Mucosa of rectum (tissue), 2 donors: ENCODE data around the gene UBE3D.

Source experiments
- H3K27ac ChIP-seq, 2 donors: one replicate each; pipeline ENCODE4 v1.7.0; 2013; ENCODE audit warnings: inconsistent platforms in 2 of 2, low read depth in 2 of 2, low read length in 2 of 2
- H3K27me3 ChIP-seq, 2 donors: one replicate each; pipeline ENCODE4 v1.7.0; 2013; ENCODE audit warnings: low read length in 2 of 2; ENCODE audit not compliant: control insufficient read depth in 2 of 2, insufficient read depth in 2 of 2
- H3K36me3 ChIP-seq, 2 donors: one replicate each; pipeline ENCODE4 v1.7.0; 2013; ENCODE audit warnings: low read length in 2 of 2; ENCODE audit not compliant: control insufficient read depth in 2 of 2, insufficient read depth in 2 of 2
- H3K4me1 ChIP-seq, 2 donors: one replicate each; pipeline ENCODE4 v1.7.0; 2013; ENCODE audit warnings: low read length in 2 of 2, mild to moderate bottlenecking in 1 of 2; ENCODE audit not compliant: control insufficient read depth in 2 of 2, insufficient read depth in 2 of 2
- H3K4me3 ChIP-seq, 2 donors: one replicate each; pipeline ENCODE4 v1.7.0; 2013; ENCODE audit warnings: low read length in 2 of 2
- H3K9ac ChIP-seq, 2 donors: one replicate each; pipeline ENCODE4 v1.7.0; 2013; ENCODE audit warnings: low read length in 2 of 2, low read depth in 1 of 2, mild to moderate bottlenecking in 1 of 2
- H3K9me3 ChIP-seq, 2 donors: one replicate each; pipeline ENCODE4 v1.7.0; 2013; ENCODE audit warnings: low read length in 2 of 2; ENCODE audit not compliant: control insufficient read depth in 2 of 2
- donor health status: healthy.
- donor health status: Normal muscosa, but diverticular disease.

Gene UBE3D

DNA sequence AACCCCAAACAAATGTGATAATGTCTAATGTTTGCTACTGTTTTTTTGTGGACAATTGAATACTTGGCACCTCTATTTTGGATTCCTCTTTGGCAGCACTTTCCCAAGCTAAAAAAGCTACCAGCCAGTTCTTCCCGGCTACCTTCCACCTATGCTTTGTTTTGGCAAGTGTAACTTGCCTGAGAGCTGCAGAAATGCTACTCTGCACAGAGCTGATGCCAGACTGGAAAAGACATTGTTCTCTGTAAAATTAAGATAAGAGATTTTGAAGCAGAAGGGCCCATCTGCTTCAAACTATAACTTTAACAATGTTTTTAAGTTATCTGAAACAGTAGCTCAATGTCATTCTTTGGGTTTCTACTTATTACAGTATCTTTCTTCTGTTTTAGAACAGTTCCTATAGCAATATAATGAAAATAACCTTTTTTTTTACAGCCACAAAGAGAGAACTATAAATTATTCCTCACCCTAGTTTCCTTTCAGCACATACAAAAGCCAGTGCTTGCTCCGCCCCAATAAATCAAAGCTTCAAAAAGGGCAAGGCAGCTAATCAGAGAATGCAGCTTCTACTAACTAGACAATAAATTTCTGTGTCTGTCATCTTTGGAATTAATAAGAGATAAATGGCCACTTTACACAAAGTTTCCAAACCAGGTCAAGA, 183.1 kb downstream of the UBE3D start:
- Histone ChIP-seq H3K4me1 (no peaks in the 10 kb centered on the region), H3K27ac (no peak overlapping the region), H3K9ac (no peak overlapping the region), H3K4me3 (no peak overlapping the region), H3K9me3 (no peaks in the 10 kb centered on the region), H3K27me3 (peaks cover 8 to 10% of the 10 kb centered on the region in 2 donors), H3K36me3 (no peaks in the 10 kb centered on the region)

DNA sequence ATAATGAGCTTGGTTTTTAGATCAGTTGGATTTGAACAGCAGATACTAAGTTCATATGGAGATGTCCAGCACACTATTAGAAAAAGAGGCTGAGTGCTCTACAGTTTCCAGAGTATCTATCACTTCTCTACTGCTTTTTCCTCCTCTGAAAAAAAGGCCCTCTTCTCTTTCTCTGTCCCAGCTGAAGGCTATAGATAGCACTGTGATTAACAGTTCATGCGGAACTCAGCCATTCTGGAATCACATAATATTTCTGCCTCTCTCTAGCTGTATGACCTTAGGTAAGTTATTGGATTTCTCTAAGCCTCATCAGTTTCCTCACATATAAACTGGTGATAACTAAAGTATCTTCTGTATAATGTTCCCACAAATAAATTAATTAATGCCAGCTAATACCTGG, 184.1 kb downstream of the UBE3D start:
- H3K9me3 ChIP-seq = no peaks in the 10 kb centered on the region
- no peak overlapping the region for H3K4me3 ChIP-seq
- H3K27me3 ChIP-seq = peaks cover 8 to 10% of the 10 kb centered on the region in 2 donors
- H3K9ac ChIP-seq = no peak overlapping the region
- H3K36me3 ChIP-seq = no peaks in the 10 kb centered on the region
- H3K27ac ChIP-seq = no peak overlapping the region
- H3K4me1 ChIP-seq = no peaks in the 10 kb centered on the region

DNA sequence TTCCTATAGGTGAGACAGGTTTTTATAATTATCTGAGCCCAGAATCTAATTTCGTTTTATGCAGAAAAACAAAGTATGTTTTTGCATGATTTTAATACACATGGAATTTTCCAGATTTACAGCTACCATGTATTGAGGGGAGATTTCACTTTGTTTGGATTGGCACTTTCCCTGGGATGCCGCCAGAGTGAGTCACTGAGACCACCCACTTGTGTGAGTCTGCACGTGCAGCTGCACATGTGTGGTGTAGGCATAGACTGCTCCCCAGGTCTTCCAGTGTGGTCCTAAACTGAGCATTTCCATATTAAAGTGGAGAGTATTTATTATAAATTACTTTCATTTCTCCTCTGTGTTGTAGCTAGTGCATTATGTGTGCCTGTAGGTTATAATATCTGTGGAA, 186.8 kb downstream of the UBE3D start:
- Histone ChIP-seq H3K9me3 (no peaks in the 10 kb centered on the region), H3K4me3 (no peak overlapping the region), H3K27ac (no peak overlapping the region), H3K27me3 (peaks cover 10 to 12% of the 10 kb centered on the region in 2 donors), H3K9ac (no peak overlapping the region), H3K4me1 (no peaks in the 10 kb centered on the region), H3K36me3 (no peaks in the 10 kb centered on the region)

DNA sequence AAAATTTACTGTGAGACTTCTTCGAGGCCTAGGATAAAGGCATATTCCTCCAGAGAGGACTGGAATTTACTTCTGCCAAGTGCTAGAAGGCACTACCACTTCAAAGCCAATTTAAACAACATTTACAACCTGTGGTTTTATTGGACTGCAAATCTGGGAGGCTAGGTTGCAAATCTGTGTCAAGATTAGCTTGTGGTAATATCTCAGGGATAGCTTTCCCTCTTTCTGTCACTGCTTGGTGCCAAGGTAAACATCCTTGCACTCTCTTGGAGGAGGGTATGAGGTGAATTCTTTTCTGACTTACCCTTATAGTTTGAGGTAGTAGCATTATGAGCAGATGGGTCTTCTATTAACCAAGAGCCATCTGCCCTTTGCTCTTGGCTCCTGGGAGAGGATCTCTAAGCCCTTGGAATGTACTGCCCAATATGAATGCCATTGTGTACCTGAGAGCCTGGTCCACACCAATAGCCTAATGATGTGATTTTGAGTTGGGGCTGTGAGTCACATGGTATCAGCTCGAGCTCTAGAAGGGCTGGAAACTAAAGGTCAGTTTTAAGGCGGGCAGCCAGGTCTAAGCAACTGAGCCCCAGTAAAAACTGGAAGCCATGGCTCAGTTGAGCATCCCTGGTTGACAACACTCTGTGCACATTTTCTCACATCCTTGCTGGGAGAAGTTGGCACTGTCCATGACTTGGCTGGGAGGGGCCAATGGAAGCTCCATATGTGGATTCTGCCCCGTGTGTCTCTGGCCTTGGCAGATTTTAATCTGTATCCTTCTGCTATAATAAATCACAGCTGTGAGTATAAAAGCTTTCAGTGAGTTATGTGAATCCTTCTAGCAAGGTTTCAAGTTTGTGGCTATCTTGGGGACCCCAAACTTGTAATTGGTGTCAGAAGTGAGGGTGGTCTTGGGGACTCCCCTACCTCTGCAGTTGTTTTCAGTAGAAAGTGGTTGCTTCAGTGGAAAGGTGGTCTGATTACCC, 188.1 kb downstream of the UBE3D start:
- H3K36me3 ChIP-seq = no peaks in the 10 kb centered on the region
- no peak overlapping the region for H3K27ac ChIP-seq
- H3K4me3 ChIP-seq = no peak overlapping the region
- no peaks in the 10 kb centered on the region for H3K9me3 ChIP-seq
- H3K9ac ChIP-seq = no peak overlapping the region
- H3K4me1 ChIP-seq = no peaks in the 10 kb centered on the region
- H3K27me3 ChIP-seq = peaks cover 11 to 13% of the 10 kb centered on the region in 2 donors

DNA sequence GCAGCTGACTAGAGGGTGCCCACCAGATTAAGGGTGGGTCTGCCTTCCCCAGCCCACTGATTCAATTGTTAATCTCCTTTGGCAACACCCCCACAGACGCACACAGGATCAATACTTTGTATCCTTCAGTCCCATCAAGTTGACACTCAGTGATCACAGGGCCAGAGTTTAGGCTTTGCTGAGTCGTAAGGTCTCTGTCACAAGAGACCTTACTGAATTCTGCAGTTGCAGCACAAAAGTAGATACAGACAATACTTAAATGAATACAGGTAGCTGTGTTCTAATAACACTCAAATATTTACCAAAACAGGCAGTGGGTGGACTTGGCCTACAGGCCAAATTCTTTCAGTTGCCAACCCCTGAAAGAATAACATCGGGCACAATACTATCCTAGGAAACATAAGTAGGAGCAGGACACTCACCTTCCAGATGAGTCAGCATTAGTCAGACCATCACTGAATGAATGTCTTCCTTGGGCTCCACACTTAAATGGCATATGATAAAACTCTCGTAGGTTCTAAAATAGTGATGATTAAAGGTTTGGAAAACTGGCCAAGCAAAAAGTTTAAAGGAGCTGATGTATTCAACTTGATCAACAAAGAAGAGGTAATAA, 190.0 kb downstream of the UBE3D start:
- no peaks in the 10 kb centered on the region for H3K36me3 ChIP-seq
- H3K4me1 ChIP-seq = no peaks in the 10 kb centered on the region
- H3K4me3 ChIP-seq = no peak overlapping the region
- no peaks in the 10 kb centered on the region for H3K9me3 ChIP-seq
- H3K27me3 ChIP-seq = peaks cover 10 to 15% of the 10 kb centered on the region in 2 donors
- no peak overlapping the region for H3K27ac ChIP-seq
- H3K9ac ChIP-seq = no peak overlapping the region

DNA sequence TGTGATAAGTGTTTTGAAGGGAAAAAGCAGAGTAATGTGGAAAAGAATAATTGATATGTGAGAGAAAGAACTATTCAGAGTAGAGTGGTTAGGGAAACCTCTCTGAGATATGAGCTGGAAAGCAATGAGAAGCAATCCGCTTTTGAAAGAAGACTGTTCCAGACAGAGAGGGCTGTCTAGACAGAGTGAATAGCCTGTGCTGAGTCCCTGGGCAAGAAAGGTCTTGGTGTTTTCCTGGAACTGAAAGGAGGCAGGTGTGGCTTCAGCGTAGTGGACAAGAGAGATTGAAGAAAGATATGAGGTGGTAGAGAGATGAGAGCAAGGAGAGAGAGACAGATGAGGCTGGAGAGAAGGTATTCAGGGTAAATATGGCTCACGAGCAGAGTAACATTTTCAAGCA, 190.8 kb downstream of the UBE3D start:
- Histone ChIP-seq H3K27ac (no peak overlapping the region), H3K9ac (no peak overlapping the region), H3K4me1 (no peaks in the 10 kb centered on the region), H3K36me3 (no peaks in the 10 kb centered on the region), H3K4me3 (no peak overlapping the region), H3K9me3 (no peaks in the 10 kb centered on the region), H3K27me3 (peaks cover 3 to 7% of the 10 kb centered on the region in 2 donors)

DNA sequence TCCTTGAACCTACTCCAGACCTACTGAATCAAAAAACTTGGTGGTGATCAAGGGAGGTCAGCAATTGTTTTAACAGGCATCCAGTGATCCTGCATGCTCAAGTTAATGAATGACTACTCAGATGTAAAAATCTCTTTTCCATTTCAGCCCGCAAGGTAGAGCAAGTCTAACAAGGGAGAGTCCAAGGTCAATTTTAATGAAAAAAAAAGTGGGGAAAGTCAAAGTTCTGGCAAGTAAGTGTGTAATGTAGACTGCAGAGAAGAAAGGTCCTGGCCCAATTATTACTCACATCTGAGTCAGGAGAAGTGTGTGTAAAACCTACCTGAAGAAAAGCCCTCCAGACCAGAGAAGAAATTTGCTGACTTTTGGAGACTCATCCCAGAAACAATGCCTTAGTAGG, 193.5 kb downstream of the UBE3D start:
- Histone ChIP-seq H3K9ac (no peak overlapping the region), H3K4me1 (no peaks in the 10 kb centered on the region), H3K9me3 (no peaks in the 10 kb centered on the region), H3K27ac (no peak overlapping the region), H3K4me3 (no peak overlapping the region), H3K36me3 (no peaks in the 10 kb centered on the region), H3K27me3 (peaks cover 6 to 7% of the 10 kb centered on the region in 2 donors)

DNA sequence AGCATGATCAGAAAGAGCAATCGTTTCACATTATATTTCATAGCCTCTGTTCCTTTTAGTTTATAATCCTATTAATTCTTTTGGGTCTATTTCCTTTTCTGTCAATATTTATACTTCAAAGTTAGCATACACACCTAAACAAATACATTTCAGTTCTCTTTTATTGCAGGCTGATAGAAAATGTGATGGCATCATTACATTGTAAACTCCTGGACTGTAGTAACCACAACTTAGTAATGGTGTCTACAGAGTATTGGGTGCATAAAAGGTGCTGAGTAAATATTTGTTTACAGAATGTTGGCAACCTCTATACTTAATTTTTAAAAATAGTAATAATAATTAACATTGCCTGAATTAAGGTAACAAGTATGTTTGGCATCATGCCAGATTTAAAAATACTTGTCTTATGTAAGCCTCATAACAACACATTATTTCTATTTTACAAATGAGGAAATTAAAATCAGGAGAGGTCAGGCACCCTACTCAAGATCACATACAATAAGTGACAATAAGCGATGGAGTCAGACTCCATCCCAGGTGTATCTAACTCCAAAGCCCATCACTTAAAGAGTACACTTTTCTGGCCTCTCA, 195.0 kb downstream of the UBE3D start:
- Histone ChIP-seq H3K27me3 (peaks cover 8 to 11% of the 10 kb centered on the region in 2 donors), H3K4me1 (no peaks in the 10 kb centered on the region), H3K27ac (no peak overlapping the region), H3K4me3 (no peak overlapping the region), H3K36me3 (no peaks in the 10 kb centered on the region), H3K9ac (no peak overlapping the region), H3K9me3 (no peaks in the 10 kb centered on the region)

DNA sequence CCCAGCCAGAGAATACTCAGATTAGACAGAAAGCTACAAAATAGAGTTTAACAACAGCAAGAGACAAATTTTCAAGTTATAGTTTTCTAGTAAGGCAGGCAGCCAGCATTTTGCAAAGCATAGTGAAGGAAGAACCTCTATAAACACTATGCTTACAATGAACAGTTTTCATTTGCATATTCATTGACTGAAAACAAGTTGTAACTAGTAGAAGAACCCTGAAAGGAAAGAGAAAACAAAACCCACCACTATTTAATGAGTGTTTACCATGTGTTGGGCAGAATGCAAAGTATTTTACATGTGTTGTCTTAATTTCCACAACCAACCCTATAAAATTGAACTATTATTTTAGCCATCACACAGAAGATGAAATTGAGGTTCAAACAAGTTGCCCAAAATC, 196.1 kb downstream of the UBE3D start:
- no peak overlapping the region for H3K4me3 ChIP-seq
- H3K9ac ChIP-seq = no peak overlapping the region
- H3K4me1 ChIP-seq = no peaks in the 10 kb centered on the region
- H3K9me3 ChIP-seq = no peaks in the 10 kb centered on the region
- H3K27me3 ChIP-seq = peaks cover 8 to 11% of the 10 kb centered on the region in 2 donors
- H3K36me3 ChIP-seq = no peaks in the 10 kb centered on the region
- no peak overlapping the region for H3K27ac ChIP-seq

DNA sequence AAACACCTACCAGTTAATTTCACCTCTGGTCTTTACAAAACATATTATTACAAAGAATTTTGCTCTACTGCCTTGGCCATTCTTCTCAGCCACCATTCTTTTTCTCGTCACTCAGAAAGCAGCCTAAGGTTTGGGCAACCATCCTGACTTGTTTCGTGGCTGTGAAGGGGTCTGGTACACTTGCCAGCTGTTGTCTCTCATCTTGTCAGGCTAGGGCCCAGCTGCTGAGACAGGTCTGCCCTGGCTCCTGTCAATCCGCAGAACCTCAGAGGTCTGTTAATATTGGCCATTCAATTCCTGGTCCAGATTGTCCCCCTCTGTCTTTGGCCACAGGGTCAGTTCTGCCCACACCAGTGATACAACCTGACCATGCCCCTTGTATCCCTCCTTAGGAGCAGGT, 197.7 kb downstream of the UBE3D start:
- H3K36me3 ChIP-seq = no peaks in the 10 kb centered on the region
- H3K27ac ChIP-seq = no peak overlapping the region
- H3K4me1 ChIP-seq = no peaks in the 10 kb centered on the region
- H3K9ac ChIP-seq = no peak overlapping the region
- H3K27me3 ChIP-seq = peaks cover 5 to 11% of the 10 kb centered on the region in 2 donors
- H3K9me3 ChIP-seq = peaks cover 0 to 2% of the 10 kb centered on the region in 2 donors
- H3K4me3 ChIP-seq = no peak overlapping the region
